Measurements from ENCODE around the gene DHPS. TPM values are rescaled to one million over a fixed set of nuclear protein-coding genes. Genes with fewer than 3 reads are reported as not detected.

The DHPS gene
- total RNA-seq, 2 experiments from 2014 or later = 113 TPM

- DNase-seq = peak; percentile 67
- H3K27me3 Mint-ChIP-seq = no peaks in the 10 kb centered on the region
Measured at GRCh38 chr19:12721656-12722565, 40.2 kb upstream of the DHPS start.

GRCh38 chr19:12720851-12721655 lies 39.4 kb upstream of the DHPS start:
- peak; percentile 38 for DNase-seq
- no peak for TF ChIP-seq CTCF (IDR thresholded peaks at IDR 0.05)
- ChIA-PET CTCF (interaction anchor here (0.7 to 5.5 kb wide), 8 partner anchors 37 to 198 kb away, joined by 3 to 24 read pairs (median 4); partner anchors contain the start of gene SYCE2), POLR2A (interaction anchor here (0.7 to 9.0 kb wide), 8 partner anchors 9 to 211 kb away, joined by 3 to 160 read pairs (median 8); partner anchors contain the start of genes DHPS, FBXW9, GET3 and TRIR)
- Mint-ChIP-seq H3K36me3 (ENCODE audit: low read depth) (peaks cover 45% of the 10 kb centered on the region), H3K4me3 (peak overlapping the region; percentile 96), H3K27ac (peak overlapping the region; percentile 92), H3K4me1 (ENCODE audit: low read depth) (peaks cover 30% of the 10 kb centered on the region), H3K9me3 (no peaks in the 10 kb centered on the region), H3K27me3 (no peaks in the 10 kb centered on the region)
- intact Hi-C loops (cut with micrococcal nuclease) = no loop called here
- ATAC-seq = no peak

More at GRCh38 chr19:12721656-12722565, 40.2 kb upstream of the DHPS start:
- ChIA-PET CTCF (interaction anchor here (1.0 to 5.5 kb wide), 9 partner anchors 12 to 126 kb away, joined by 3 to 32 read pairs (median 9); partner anchors contain the start of gene TRIR), POLR2A (interaction anchor here (0.7 to 9.0 kb wide), 14 partner anchors 10 to 210 kb away, joined by 3 to 160 read pairs (median 4); partner anchors contain the start of genes DHPS, FBXW9, GET3 and JUNB)
- no peaks in the 10 kb centered on the region for H3K9me3 Mint-ChIP-seq
- H3K36me3 Mint-ChIP-seq (ENCODE audit: low read depth) = peaks cover 44% of the 10 kb centered on the region
- intact Hi-C loops (cut with micrococcal nuclease) = loop anchor here (2.0 kb wide), 1 partner anchor 15 kb away; the partner anchor contains the start of gene GET3
- H3K4me1 Mint-ChIP-seq (ENCODE audit: low read depth) = peaks cover 31% of the 10 kb centered on the region
- H3K27ac Mint-ChIP-seq = peak overlapping the region; percentile 92
- H3K4me3 Mint-ChIP-seq = peak overlapping the region; percentile 96
- ATAC-seq = peak; percentile 58
- no peak for TF ChIP-seq CTCF (IDR thresholded peaks at IDR 0.05)

GRCh38 chr19:12720296-12720695 lies 38.6 kb upstream of the DHPS start:
- H3K4me3 Mint-ChIP-seq = peak overlapping the region; percentile 96
- ChIA-PET POLR2A (interaction anchor here (0.7 to 9.0 kb wide), 6 partner anchors 11 to 72 kb away, joined by 3 to 160 read pairs (median 10); partner anchors contain the start of genes FBXW9, GET3 and TRIR), CTCF (interaction anchor here (0.7 to 5.5 kb wide), 5 partner anchors 38 to 199 kb away, joined by 3 to 24 read pairs (median 3); partner anchors contain the start of gene SYCE2)
- DNase-seq = no peak
- no peak for TF ChIP-seq CTCF (IDR thresholded peaks at IDR 0.05)
- peaks cover 30% of the 10 kb centered on the region for H3K4me1 Mint-ChIP-seq (ENCODE audit: low read depth)
- H3K9me3 Mint-ChIP-seq = no peaks in the 10 kb centered on the region
- intact Hi-C loops (cut with micrococcal nuclease) = no loop called here
- H3K27me3 Mint-ChIP-seq = no peaks in the 10 kb centered on the region
- H3K27ac Mint-ChIP-seq = peak overlapping the region; percentile 65
- H3K36me3 Mint-ChIP-seq (ENCODE audit: low read depth) = peaks cover 49% of the 10 kb centered on the region
- ATAC-seq = no peak

GRCh38 chr19:12715929-12716328 lies 34.2 kb upstream of the DHPS start:
- Mint-ChIP-seq H3K4me1 (ENCODE audit: low read depth) (peaks cover 19% of the 10 kb centered on the region), H3K27ac (no peak overlapping the region), H3K9me3 (no peaks in the 10 kb centered on the region), H3K4me3 (no peak overlapping the region), H3K36me3 (ENCODE audit: low read depth) (peaks cover 51% of the 10 kb centered on the region), H3K27me3 (no peaks in the 10 kb centered on the region)
- TF ChIP-seq CTCF (IDR thresholded peaks at IDR 0.05) = no peak
- intact Hi-C loops (cut with micrococcal nuclease) = no loop called here
- POLR2A ChIA-PET = interaction anchor here (0.6 to 3.7 kb wide), 4 partner anchors 12 to 50 kb away, joined by 3 to 15 read pairs (median 4); partner anchors contain the start of gene FBXW9
- CTCF ChIA-PET = interaction anchor here (1.1 to 2.9 kb wide), 3 partner anchors 42 to 50 kb away, joined by 5 to 18 read pairs (median 11); no protein-coding TSS in a partner anchor
- ATAC-seq (no peak), DNase-seq (no peak)
